ENCODE data around the gene TCEAL9. TPM values are rescaled to one million over a fixed set of nuclear protein-coding genes. Genes with fewer than 3 reads are reported as not detected.

The TCEAL9 gene
- total RNA-seq, 1 donor from 2014 or later: 23.7 TPM

DNA sequence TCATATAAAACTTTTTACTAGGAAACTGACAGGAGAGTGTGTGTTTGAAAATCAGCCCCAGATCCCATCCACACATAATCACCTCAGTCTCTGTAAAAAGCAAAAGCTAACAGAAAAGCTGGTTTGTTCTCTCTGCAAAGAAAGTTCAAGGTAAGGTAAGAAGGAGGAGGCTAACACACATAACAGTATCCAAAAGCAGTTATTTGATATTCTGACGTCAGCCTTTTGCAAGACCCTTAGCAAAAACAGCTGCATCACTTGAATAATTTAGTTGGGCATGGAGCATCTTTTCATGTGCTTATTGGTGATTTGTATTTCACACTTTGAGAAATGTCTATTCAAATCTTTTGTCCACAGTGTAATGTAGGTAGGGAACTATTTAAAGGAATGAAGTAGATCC is 5.5 kb downstream of the TCEAL9 start:
- Histone ChIP-seq H3K4me3 (no peak overlapping the region), H3K9me3 (replicated peaks) (no peaks in the 10 kb centered on the region), H3K27ac (replicated peaks) (no peak overlapping the region), H3K4me1 (peaks cover 5% of the 10 kb centered on the region), H3K27me3 (ENCODE audit: low read depth) (no peaks in the 10 kb centered on the region), H3K36me3 (no peaks in the 10 kb centered on the region)
- no peak for DNase-seq
- intact Hi-C loops (cut with micrococcal nuclease): no loop called here
- TF ChIP-seq, protein P1, sequence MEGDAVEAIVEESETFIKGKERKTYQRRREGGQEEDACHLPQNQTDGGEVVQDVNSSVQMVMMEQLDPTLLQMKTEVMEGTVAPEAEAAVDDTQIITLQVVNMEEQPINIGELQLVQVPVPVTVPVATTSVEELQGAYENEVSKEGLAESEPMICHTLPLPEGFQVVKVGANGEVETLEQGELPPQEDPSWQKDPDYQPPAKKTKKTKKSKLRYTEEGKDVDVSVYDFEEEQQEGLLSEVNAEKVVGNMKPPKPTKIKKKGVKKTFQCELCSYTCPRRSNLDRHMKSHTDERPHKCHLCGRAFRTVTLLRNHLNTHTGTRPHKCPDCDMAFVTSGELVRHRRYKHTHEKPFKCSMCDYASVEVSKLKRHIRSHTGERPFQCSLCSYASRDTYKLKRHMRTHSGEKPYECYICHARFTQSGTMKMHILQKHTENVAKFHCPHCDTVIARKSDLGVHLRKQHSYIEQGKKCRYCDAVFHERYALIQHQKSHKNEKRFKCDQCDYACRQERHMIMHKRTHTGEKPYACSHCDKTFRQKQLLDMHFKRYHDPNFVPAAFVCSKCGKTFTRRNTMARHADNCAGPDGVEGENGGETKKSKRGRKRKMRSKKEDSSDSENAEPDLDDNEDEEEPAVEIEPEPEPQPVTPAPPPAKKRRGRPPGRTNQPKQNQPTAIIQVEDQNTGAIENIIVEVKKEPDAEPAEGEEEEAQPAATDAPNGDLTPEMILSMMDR (IDR thresholded peaks at IDR 0.05; ENCODE audit: borderline replicate concordance): no peak

DNA sequence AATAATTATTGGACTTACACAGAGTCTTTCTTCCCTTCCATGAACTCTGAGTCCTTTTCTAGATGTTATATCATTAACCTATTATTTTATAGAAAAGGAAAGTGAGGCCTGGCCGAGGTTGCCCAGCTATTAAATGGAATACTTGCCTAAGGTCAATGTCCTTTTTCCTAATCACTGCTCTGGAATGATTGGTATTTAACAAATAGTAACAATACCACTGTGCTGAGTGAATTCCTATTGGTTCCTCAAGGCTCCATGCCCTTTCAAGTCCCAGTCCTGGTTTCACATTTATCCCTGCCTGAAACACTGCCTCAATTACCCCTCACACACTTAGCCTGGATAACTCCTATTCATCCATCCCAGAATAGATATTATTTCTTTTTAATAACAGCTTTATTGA is 6.2 kb downstream of the TCEAL9 start:
- TF ChIP-seq, protein P1 (IDR thresholded peaks at IDR 0.05; ENCODE audit: borderline replicate concordance): no peak
- peaks cover 5% of the 10 kb centered on the region for H3K4me1 ChIP-seq

DNA sequence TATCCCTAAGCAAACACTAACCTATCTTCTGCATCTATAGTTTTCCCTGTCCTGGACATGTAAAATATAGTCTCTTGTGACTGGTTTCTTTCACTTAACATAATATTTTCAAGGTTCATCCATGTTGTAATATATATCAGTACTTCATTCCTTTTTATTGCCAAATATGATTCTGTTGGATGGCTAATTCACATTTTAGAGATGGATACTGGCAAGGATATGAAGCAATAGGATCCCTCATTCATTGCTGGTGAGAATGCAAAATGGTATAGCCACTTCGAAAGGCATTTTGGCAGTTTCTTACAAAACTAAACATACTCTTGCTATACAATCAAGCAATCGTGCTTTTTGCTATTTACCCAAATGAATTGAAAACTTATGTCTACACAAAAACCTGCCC is 6.7 kb downstream of the TCEAL9 start:
- intact Hi-C loops (cut with micrococcal nuclease): no loop called here
- no peak overlapping the region for H3K4me3 ChIP-seq
- TF ChIP-seq, protein P1 (IDR thresholded peaks at IDR 0.05; ENCODE audit: borderline replicate concordance): no peak

More for the DNA sequence above, 6.2 kb downstream of the TCEAL9 start:
- Histone ChIP-seq H3K27me3 (ENCODE audit: low read depth) (no peaks in the 10 kb centered on the region), H3K9me3 (replicated peaks) (no peaks in the 10 kb centered on the region), H3K27ac (replicated peaks) (no peak overlapping the region), H3K36me3 (no peaks in the 10 kb centered on the region), H3K4me3 (no peak overlapping the region)
- intact Hi-C loops (cut with micrococcal nuclease): no loop called here
- no peak for DNase-seq

DNA sequence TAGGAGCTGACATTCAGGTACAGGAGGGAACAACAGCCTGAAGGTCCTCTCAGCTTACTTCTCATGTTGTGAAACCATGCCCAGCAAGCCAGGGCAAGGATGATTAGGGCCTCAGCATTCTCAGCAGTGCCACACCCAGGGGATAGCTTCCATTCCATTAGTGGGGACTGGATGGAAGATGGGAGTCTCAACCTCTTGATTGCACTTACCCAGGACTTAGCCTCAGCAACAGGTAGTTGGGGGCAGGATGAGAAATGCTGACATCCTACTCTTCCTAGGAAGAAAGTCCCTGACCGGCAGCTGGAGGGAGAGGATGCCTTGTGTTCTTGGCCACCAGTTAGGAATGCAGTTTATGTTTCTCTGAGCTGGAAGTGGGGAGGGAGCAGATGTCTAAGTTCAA is 11.2 kb downstream of the TCEAL9 start:
- no peak overlapping the region for H3K4me3 ChIP-seq
- no peak overlapping the region for H3K27ac ChIP-seq (replicated peaks)
- intact Hi-C loops (cut with micrococcal nuclease): no loop called here
- no peaks in the 10 kb centered on the region for H3K36me3 ChIP-seq
- H3K27me3 ChIP-seq (ENCODE audit: low read depth): no peaks in the 10 kb centered on the region
- TF ChIP-seq, protein P1 (IDR thresholded peaks at IDR 0.05; ENCODE audit: borderline replicate concordance): no peak
- no peaks in the 10 kb centered on the region for H3K9me3 ChIP-seq (replicated peaks)
- H3K4me1 ChIP-seq: no peaks in the 10 kb centered on the region
- no peak for DNase-seq

More for the DNA sequence above, 6.7 kb downstream of the TCEAL9 start:
- Histone ChIP-seq H3K9me3 (replicated peaks) (no peaks in the 10 kb centered on the region), H3K27ac (replicated peaks) (no peak overlapping the region), H3K4me1 (no peaks in the 10 kb centered on the region), H3K36me3 (no peaks in the 10 kb centered on the region), H3K27me3 (ENCODE audit: low read depth) (no peaks in the 10 kb centered on the region)
- no peak for DNase-seq

DNA sequence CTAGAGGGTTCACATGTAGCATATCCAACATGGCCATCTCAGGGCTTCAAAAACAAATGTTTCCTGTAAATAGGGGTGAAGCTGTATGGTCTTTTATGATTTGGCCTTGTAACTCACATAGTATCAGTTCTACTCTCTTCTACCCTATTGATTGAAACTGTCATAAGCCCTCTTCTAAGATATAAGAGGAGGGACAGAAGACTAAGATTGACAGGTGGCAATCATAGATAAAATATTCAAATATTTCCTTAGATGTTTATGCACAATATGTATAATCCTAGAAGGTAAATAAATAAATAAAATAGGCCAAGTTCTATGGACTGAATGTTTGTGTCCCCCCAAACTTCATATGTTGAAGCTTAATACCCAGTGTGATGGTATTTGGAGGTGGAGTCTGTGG is 13.2 kb downstream of the TCEAL9 start:
- H3K36me3 ChIP-seq: no peaks in the 10 kb centered on the region
- no peaks in the 10 kb centered on the region for H3K9me3 ChIP-seq (replicated peaks)
- no peak overlapping the region for H3K27ac ChIP-seq (replicated peaks)
- no peak for DNase-seq
- no peaks in the 10 kb centered on the region for H3K27me3 ChIP-seq (ENCODE audit: low read depth)
- TF ChIP-seq, protein P1 (IDR thresholded peaks at IDR 0.05; ENCODE audit: borderline replicate concordance): no peak
- H3K4me1 ChIP-seq: no peaks in the 10 kb centered on the region
- no peak overlapping the region for H3K4me3 ChIP-seq
- intact Hi-C loops (cut with micrococcal nuclease): no loop called here

DNA sequence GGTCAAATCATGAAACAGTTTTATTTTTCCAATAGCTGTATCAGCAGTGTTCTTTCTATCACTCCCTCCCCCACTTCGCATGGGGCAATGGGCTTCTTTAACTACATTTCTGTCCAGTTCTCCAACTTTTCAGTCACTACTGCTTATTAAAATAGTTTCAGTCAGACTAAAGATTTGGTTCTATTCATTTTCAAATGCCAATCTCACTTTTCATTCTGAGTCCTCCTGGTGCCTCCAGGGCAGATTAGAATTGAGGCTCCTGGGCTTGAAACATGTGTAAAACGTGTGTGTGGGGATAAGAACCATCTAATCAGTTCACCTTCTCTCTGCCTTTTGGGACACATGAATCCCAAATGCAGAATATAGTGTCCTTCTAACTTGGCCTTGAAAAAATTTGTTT is 16.6 kb downstream of the TCEAL9 start:
- intact Hi-C loops (cut with micrococcal nuclease): no loop called here

More for the DNA sequence above, 16.6 kb downstream of the TCEAL9 start:
- Histone ChIP-seq H3K27me3 (ENCODE audit: low read depth) (no peaks in the 10 kb centered on the region), H3K9me3 (replicated peaks) (no peaks in the 10 kb centered on the region), H3K4me3 (no peak overlapping the region), H3K36me3 (no peaks in the 10 kb centered on the region), H3K4me1 (no peaks in the 10 kb centered on the region), H3K27ac (replicated peaks) (no peak overlapping the region)
- TF ChIP-seq, protein P1 (IDR thresholded peaks at IDR 0.05; ENCODE audit: borderline replicate concordance): no peak
- DNase-seq: no peak

Measured in left ventricle myocardium inferior (tissue), 1 donor.